ENCODE results near the gene ADGRB3.

ADGRB3 gene

DNA sequence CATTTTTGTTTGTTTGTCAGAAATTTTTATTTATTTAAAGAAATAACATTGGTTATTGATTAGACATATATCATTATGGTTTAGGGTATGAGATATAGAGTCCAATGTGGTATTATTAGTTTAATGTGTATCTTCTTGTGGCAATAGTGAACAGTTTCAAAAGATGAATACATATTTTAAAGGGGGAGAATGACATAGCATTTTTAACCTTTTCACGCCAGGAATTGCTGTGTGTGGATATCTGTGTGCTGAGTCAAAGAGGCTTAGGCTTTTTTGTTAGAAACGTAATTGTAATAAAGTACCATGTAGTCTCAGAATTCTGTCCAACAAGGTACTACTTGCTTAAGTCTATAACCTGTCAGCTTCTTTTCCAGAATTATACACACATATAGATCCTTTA lies 451.6 kb downstream of the ADGRB3 start:
- no peaks in the 10 kb centered on the region for H3K27me3 ChIP-seq
- H3K27ac ChIP-seq: no peak overlapping the region
- no peaks in the 10 kb centered on the region for H3K4me1 ChIP-seq
- H4K20me1 ChIP-seq: no peaks in the 10 kb centered on the region
- H3K4me2 ChIP-seq: no peak overlapping the region
- no peaks in the 10 kb centered on the region for H3K9me3 ChIP-seq
- no peak overlapping the region for H3K4me3 ChIP-seq
- H3K36me3 ChIP-seq: no peaks in the 10 kb centered on the region
- TF ChIP-seq Cebpa-rat (IDR thresholded peaks at IDR 0.05): no peak
- H3K9ac ChIP-seq: no peak overlapping the region

DNA sequence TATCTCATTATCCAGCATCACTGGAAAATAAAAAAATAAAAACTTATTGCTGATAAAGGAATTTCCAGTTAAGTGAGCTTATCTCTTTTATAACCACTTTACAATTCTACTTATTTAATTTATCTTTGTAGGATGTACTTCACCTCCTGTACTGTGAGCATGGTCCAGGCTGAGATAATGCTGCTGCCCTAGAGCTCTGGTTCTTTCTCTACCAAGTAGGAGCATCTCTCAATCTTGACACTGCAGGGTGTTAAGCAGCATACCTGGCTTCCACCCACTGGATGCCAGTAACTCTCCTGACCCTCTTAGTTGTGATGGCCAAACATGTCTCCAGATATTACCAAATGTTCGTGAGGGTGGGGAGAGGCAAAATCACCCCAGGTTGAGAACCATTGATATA lies 454.5 kb downstream of the ADGRB3 start:
- no peak overlapping the region for H3K27ac ChIP-seq
- H3K27me3 ChIP-seq: no peaks in the 10 kb centered on the region
- H3K9ac ChIP-seq: no peak overlapping the region
- no peaks in the 10 kb centered on the region for H3K9me3 ChIP-seq
- no peak for TF ChIP-seq Cebpa-rat (IDR thresholded peaks at IDR 0.05)
- H3K36me3 ChIP-seq: no peaks in the 10 kb centered on the region
- H3K4me2 ChIP-seq: no peak overlapping the region
- H3K4me1 ChIP-seq: no peaks in the 10 kb centered on the region
- H3K4me3 ChIP-seq: no peak overlapping the region
- no peaks in the 10 kb centered on the region for H4K20me1 ChIP-seq

DNA sequence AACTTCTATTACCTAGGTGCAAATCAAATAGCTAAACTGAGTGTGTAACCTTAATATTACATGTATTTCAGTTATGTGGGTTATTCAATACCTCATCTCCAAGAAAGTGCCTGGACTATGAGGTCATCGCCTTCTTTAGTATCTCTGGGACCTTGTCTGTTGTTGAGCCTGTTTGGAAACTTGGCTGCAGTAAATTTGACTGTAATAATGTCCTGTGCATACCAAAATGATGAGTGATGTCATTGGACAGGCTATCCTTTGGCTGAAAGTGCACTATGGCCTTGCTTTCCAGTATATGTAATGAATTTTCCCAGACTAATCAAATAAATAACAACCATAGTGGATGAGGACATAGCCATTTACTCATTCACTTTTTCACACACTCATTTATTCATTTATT lies 455.1 kb downstream of the ADGRB3 start:
- Histone ChIP-seq H3K4me2 (no peak overlapping the region), H3K36me3 (no peaks in the 10 kb centered on the region), H3K27ac (no peak overlapping the region), H3K9me3 (no peaks in the 10 kb centered on the region), H3K9ac (no peak overlapping the region), H3K4me3 (no peak overlapping the region), H3K27me3 (no peaks in the 10 kb centered on the region), H3K4me1 (no peaks in the 10 kb centered on the region), H4K20me1 (no peaks in the 10 kb centered on the region)
- TF ChIP-seq Cebpa-rat (IDR thresholded peaks at IDR 0.05): no peak

DNA sequence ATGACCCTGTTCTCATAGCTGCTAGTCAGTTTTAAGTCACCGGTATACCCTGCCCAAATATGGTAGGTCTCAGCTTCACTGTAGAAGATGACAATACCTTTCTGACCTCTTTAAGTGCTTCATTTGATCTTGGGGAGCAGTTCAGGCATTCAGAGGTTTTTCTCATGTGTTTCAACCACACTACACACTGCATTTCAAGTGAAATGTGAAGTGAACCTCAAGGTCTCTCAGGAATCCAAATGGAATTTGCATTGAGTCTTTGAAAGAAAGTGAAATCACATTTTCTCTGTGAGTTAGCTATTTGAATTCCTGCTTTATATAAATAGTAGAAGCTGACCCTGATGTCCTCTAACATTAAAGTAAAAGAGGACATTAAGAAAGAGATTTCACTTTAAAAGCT lies 461.6 kb downstream of the ADGRB3 start:
- TF ChIP-seq Cebpa-rat (IDR thresholded peaks at IDR 0.05): no peak
- no peaks in the 10 kb centered on the region for H3K4me1 ChIP-seq
- H3K9me3 ChIP-seq: no peaks in the 10 kb centered on the region
- no peak overlapping the region for H3K4me3 ChIP-seq
- no peaks in the 10 kb centered on the region for H3K27me3 ChIP-seq
- no peak overlapping the region for H3K4me2 ChIP-seq
- no peaks in the 10 kb centered on the region for H3K36me3 ChIP-seq
- no peak overlapping the region for H3K9ac ChIP-seq
- no peaks in the 10 kb centered on the region for H4K20me1 ChIP-seq
- no peak overlapping the region for H3K27ac ChIP-seq

DNA sequence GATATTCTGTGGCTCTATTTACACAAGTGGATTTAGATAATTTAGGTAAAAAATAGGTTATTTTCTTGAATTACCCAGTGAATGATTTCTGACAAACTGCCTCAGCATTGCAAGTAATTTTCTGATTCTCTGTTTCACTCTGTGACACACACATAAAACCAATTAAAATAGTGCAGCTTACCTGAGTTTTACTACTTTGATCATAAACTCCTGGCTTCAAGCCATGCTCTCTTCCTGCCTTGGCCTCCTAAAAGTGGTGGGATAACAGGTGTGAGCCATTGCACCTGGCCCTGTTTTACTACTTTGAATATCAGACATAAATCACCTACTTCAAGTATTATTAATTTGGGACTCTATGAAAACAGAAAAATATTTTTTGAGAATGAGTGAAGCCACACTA lies 462.9 kb downstream of the ADGRB3 start:
- H3K36me3 ChIP-seq: no peaks in the 10 kb centered on the region
- no peak overlapping the region for H3K9ac ChIP-seq
- no peaks in the 10 kb centered on the region for H3K9me3 ChIP-seq
- no peaks in the 10 kb centered on the region for H4K20me1 ChIP-seq
- H3K4me3 ChIP-seq: no peak overlapping the region
- H3K27me3 ChIP-seq: no peaks in the 10 kb centered on the region
- no peaks in the 10 kb centered on the region for H3K4me1 ChIP-seq
- H3K4me2 ChIP-seq: no peak overlapping the region
- no peak for TF ChIP-seq Cebpa-rat (IDR thresholded peaks at IDR 0.05)
- no peak overlapping the region for H3K27ac ChIP-seq

DNA sequence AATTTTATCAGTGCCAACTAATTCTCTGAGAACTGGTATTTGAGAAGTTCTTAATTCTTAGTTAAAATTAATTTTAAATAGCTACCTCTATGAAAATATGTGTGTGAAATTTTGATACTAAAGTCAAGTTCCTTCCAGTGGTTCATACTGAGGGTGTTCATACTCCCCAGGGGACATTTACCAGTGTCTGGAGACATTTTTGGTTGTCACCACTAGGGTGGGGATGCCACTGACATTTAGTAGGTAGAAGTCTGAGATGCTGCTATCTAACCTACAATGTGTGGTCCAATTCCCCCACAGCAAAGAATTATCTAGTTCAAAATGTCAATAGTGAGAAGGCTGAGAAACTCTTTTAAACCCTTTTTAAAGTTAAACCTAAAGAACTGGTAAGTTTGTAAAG lies 463.8 kb downstream of the ADGRB3 start:
- no peak for TF ChIP-seq Cebpa-rat (IDR thresholded peaks at IDR 0.05)
- no peaks in the 10 kb centered on the region for H3K4me1 ChIP-seq
- no peaks in the 10 kb centered on the region for H3K36me3 ChIP-seq
- no peaks in the 10 kb centered on the region for H3K27me3 ChIP-seq
- H4K20me1 ChIP-seq: no peaks in the 10 kb centered on the region
- no peak overlapping the region for H3K4me2 ChIP-seq
- H3K27ac ChIP-seq: no peak overlapping the region
- no peaks in the 10 kb centered on the region for H3K9me3 ChIP-seq
- H3K4me3 ChIP-seq: no peak overlapping the region
- no peak overlapping the region for H3K9ac ChIP-seq

DNA sequence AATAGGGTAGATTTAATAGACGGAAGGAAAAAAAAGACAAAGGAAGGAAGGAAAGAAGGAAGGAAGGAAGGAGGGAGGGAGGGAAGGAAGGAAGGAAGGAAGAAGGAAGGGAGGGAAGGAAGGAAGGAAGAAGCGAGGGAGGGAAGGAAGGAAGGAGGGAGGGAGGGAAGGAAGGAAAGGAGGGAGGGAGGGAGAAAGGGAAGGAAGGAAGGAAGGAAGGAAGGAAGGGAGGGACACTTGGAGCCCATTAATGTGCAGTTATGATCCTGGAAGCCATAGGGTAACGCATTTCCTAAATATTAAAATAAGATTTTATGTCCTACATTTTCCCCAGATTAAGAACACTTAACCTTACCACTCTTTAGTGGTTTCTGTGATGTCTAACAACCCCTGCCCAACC lies 465.7 kb downstream of the ADGRB3 start:
- Histone ChIP-seq H3K27ac (no peak overlapping the region), H3K4me2 (no peak overlapping the region), H3K4me1 (no peaks in the 10 kb centered on the region), H3K9me3 (no peaks in the 10 kb centered on the region), H3K36me3 (no peaks in the 10 kb centered on the region), H3K4me3 (no peak overlapping the region), H4K20me1 (no peaks in the 10 kb centered on the region), H3K27me3 (no peaks in the 10 kb centered on the region), H3K9ac (no peak overlapping the region)
- TF ChIP-seq Cebpa-rat (IDR thresholded peaks at IDR 0.05): no peak

DNA sequence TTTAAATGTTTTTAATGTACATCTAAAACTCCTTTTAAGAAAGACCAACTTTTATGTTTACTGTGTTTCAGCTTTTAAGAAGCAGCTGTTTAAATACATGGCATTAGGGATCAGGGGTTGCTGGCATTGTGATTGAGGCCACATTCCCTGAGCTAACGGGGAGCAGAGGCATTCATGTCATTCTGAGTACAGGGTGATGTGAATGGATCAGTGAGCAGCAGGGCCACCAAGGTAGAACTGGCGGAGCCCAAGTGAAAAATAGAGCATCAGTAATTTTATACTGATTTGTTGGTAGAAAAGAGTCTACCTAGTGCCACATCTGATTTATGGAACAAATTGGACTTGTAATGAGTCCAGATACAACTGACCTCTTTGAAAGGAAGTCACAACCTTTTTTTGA lies 467.3 kb downstream of the ADGRB3 start:
- no peak overlapping the region for H3K9ac ChIP-seq
- H3K27me3 ChIP-seq: no peaks in the 10 kb centered on the region
- H3K4me3 ChIP-seq: no peak overlapping the region
- no peak overlapping the region for H3K4me2 ChIP-seq
- no peak overlapping the region for H3K27ac ChIP-seq
- H3K9me3 ChIP-seq: no peaks in the 10 kb centered on the region
- H3K36me3 ChIP-seq: no peaks in the 10 kb centered on the region
- H4K20me1 ChIP-seq: no peaks in the 10 kb centered on the region
- H3K4me1 ChIP-seq: no peaks in the 10 kb centered on the region
- no peak for TF ChIP-seq Cebpa-rat (IDR thresholded peaks at IDR 0.05)

DNA sequence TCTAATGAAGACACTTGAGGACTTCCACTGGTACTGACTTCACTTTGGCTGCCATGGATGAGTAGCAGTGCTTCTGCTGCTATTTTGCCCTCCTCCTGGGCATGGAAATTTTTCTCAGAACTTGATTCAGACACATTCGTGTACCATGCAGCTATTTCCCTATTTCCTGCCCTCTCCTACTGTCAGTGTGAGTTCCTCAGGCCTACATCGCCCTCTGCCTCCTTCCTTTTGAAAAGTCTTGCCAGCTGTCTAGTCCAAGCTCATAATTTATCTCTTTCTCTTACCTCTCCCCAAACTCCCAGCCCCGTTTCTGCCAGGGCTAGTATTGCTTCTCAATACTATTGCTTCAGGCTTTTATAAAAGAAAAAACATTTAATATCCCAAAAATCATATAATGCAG lies 470.2 kb downstream of the ADGRB3 start:
- Histone ChIP-seq H3K4me3 (no peak overlapping the region), H3K4me1 (no peaks in the 10 kb centered on the region), H3K9ac (no peak overlapping the region), H3K27me3 (no peaks in the 10 kb centered on the region), H3K9me3 (no peaks in the 10 kb centered on the region), H3K27ac (no peak overlapping the region), H3K4me2 (no peak overlapping the region), H4K20me1 (no peaks in the 10 kb centered on the region), H3K36me3 (no peaks in the 10 kb centered on the region)
- TF ChIP-seq Cebpa-rat (IDR thresholded peaks at IDR 0.05): no peak

DNA sequence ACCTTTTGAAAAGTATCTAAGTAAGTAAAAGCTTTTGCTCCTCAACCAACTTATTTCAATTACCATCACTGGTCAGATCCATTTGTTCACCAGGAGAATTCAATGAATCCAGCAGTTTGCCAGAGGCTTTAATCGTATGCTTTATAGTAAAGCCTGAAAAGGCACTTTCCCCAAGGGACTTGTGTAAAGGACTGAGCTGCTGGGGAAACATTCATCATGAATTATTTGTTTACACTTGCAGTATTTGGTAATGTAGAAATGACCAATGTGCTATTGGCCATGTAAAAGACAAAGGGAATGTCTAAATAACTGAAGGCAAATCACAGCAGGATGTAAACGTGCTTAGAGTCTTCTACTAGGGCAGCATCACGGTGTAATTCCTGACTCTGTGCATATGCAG lies 471.4 kb downstream of the ADGRB3 start:
- Histone ChIP-seq H3K27ac (no peak overlapping the region), H3K4me1 (no peaks in the 10 kb centered on the region), H4K20me1 (no peaks in the 10 kb centered on the region), H3K9me3 (no peaks in the 10 kb centered on the region), H3K36me3 (no peaks in the 10 kb centered on the region), H3K4me2 (no peak overlapping the region), H3K4me3 (no peak overlapping the region), H3K9ac (no peak overlapping the region), H3K27me3 (no peaks in the 10 kb centered on the region)
- TF ChIP-seq Cebpa-rat (IDR thresholded peaks at IDR 0.05): no peak

DNA sequence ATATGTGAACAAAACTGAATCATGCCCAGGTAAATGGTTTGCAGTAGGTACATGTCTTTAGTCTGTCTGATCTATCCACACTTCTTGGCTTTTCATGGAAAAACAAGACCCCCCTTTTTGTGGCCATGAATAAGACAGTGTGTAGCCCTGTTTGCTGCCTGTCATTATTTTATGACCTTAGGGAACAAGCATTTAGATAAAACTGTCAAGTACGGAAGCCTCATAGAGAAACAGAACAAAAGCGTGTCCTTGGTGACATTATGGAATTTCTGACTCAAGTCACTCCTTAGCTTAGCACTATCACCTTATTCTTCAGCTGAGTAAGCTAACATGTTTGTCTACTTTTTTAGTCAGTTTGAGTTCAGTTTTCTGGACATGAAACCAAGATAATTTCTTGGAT lies 476.2 kb downstream of the ADGRB3 start:
- H3K9me3 ChIP-seq: no peaks in the 10 kb centered on the region
- no peaks in the 10 kb centered on the region for H3K36me3 ChIP-seq
- no peak overlapping the region for H3K9ac ChIP-seq
- no peaks in the 10 kb centered on the region for H4K20me1 ChIP-seq
- no peak overlapping the region for H3K4me2 ChIP-seq
- TF ChIP-seq Cebpa-rat (IDR thresholded peaks at IDR 0.05): no peak
- no peak overlapping the region for H3K27ac ChIP-seq
- H3K27me3 ChIP-seq: no peaks in the 10 kb centered on the region
- H3K4me3 ChIP-seq: no peak overlapping the region
- no peaks in the 10 kb centered on the region for H3K4me1 ChIP-seq

Data from BLaER1 (cell line).